ENCODE data around the gene C14orf180. TPM values are rescaled to one million over a fixed set of nuclear protein-coding genes. Genes with fewer than 3 reads are reported as not detected.

C14orf180 gene
- total RNA-seq, 1 donor from 2014 or later = not detected

GRCh38 chr14:104590240-104590965, 10.8 kb downstream of the C14orf180 start:
- H3K4me3 ChIP-seq (ENCODE audit: low read depth, low read length) = no peak overlapping the region
- TF ChIP-seq CTCF (conservative IDR thresholded peaks at IDR 0.05; ENCODE audit: low read depth, low read length) = no peak
- DNase-seq (ENCODE audit: low read depth) = no peak

GRCh38 chr14:104591031-104591430, 11.5 kb downstream of the C14orf180 start:
- no peak for TF ChIP-seq CTCF (conservative IDR thresholded peaks at IDR 0.05; ENCODE audit: low read depth, low read length)
- no peak for DNase-seq (ENCODE audit: low read depth)
- no peak overlapping the region for H3K4me3 ChIP-seq (ENCODE audit: low read depth, low read length)

GRCh38 chr14:104591506-104592291, 12.1 kb downstream of the C14orf180 start:
- DNase-seq (ENCODE audit: low read depth) = no peak

GRCh38 chr14:104592292-104592672, 12.7 kb downstream of the C14orf180 start:
- TF ChIP-seq CTCF (conservative IDR thresholded peaks at IDR 0.05; ENCODE audit: low read depth, low read length) = no peak
- H3K4me3 ChIP-seq (ENCODE audit: low read depth, low read length) = no peak overlapping the region
- no peak for DNase-seq (ENCODE audit: low read depth)

More at GRCh38 chr14:104591506-104592291, 12.1 kb downstream of the C14orf180 start:
- H3K4me3 ChIP-seq (ENCODE audit: low read depth, low read length) = no peak overlapping the region
- TF ChIP-seq CTCF (conservative IDR thresholded peaks at IDR 0.05; ENCODE audit: low read depth, low read length) = no peak

- DNase-seq (ENCODE audit: low read depth) = no peak
- no peak for TF ChIP-seq CTCF (conservative IDR thresholded peaks at IDR 0.05; ENCODE audit: low read depth, low read length)
These were observed 13.2 kb downstream of the C14orf180 start for GRCh38 chr14:104592785-104593184.

GRCh38 chr14:104593241-104593701, 13.7 kb downstream of the C14orf180 start:
- TF ChIP-seq CTCF (conservative IDR thresholded peaks at IDR 0.05; ENCODE audit: low read depth, low read length) = no peak
- no peak overlapping the region for H3K4me3 ChIP-seq (ENCODE audit: low read depth, low read length)
- DNase-seq (ENCODE audit: low read depth) = no peak

More at GRCh38 chr14:104592785-104593184, 13.2 kb downstream of the C14orf180 start:
- H3K4me3 ChIP-seq (ENCODE audit: low read depth, low read length) = no peak overlapping the region
